ENCODE measurements around the gene CTSH.

GRCh38 chr15:78944202-78944625 lies 632 bp downstream of the CTSH start:
- TF ChIP-seq POLR2A (IDR thresholded peaks at IDR 0.05) (no peak), POLR2AphosphoS5 (IDR thresholded peaks at IDR 0.05) (no peak)
- TF ChIP-seq, protein P1, sequence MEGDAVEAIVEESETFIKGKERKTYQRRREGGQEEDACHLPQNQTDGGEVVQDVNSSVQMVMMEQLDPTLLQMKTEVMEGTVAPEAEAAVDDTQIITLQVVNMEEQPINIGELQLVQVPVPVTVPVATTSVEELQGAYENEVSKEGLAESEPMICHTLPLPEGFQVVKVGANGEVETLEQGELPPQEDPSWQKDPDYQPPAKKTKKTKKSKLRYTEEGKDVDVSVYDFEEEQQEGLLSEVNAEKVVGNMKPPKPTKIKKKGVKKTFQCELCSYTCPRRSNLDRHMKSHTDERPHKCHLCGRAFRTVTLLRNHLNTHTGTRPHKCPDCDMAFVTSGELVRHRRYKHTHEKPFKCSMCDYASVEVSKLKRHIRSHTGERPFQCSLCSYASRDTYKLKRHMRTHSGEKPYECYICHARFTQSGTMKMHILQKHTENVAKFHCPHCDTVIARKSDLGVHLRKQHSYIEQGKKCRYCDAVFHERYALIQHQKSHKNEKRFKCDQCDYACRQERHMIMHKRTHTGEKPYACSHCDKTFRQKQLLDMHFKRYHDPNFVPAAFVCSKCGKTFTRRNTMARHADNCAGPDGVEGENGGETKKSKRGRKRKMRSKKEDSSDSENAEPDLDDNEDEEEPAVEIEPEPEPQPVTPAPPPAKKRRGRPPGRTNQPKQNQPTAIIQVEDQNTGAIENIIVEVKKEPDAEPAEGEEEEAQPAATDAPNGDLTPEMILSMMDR (IDR thresholded peaks at IDR 0.05): no peak

All from transverse colon (tissue), 4 donors.